Stimulated activated CD8-positive, alpha-beta memory T cell treated with anti-CD3 and anti-CD28 coated beads, Interleukin-12 subunit alpha, Interleukin-12 subunit beta, amount 100 ng/mL, for 1 hour (primary cell): ENCODE measurements around the gene CERS2.

Experiments
- DNase-seq: peaks from one replicate; pipeline ENCODE4 v3.0.0-alpha.2; 2020; ENCODE audit warnings: low read depth

CERS2 gene

GRCh38 chr1:150997949-150998348, 23.3 kb upstream of the CERS2 start:
- DNase-seq, result no peak

GRCh38 chr1:150997126-150997872, 22.7 kb upstream of the CERS2 start:
- DNase-seq, result no peak

GRCh38 chr1:150995896-150996295, 21.3 kb upstream of the CERS2 start:
- DNase-seq, result no peak

- DNase-seq, result no peak
Measured at GRCh38 chr1:150995460-150995859, 20.8 kb upstream of the CERS2 start.

- DNase-seq, result no peak
Measured at GRCh38 chr1:150994248-150994647, 19.6 kb upstream of the CERS2 start.

- no peak for DNase-seq
Measured at GRCh38 chr1:150992626-150993025, 18.0 kb upstream of the CERS2 start.

- no peak for DNase-seq
Measured at GRCh38 chr1:150987924-150988323, 13.3 kb upstream of the CERS2 start.

- DNase-seq, result no peak
Measured at GRCh38 chr1:150985179-150985825, 10.7 kb upstream of the CERS2 start.

- no peak for DNase-seq
Measured at GRCh38 chr1:150981805-150982712, 7.4 kb upstream of the CERS2 start, which contains the start of gene ANXA9. TSS of gene ANXA9 (plus strand) at chr1:150982292. CDS start at chr1:150983106, 814 bp downstream.

GRCh38 chr1:150981177-150981804, 6.7 kb upstream of the CERS2 start:
- DNase-seq, result no peak

GRCh38 chr1:150979092-150980056, 4.7 kb upstream of the CERS2 start:
- DNase-seq, result peak; percentile 85

- DNase-seq, result peak; percentile 53
Measured at GRCh38 chr1:150976879-150977694, 2.5 kb upstream of the CERS2 start.

GRCh38 chr1:150976401-150976821, 1.8 kb upstream of the CERS2 start:
- no peak for DNase-seq

- DNase-seq, result no peak
Measured at GRCh38 chr1:150973836-150974579, 627 bp downstream of the CERS2 start.

GRCh38 chr1:150973258-150973835, 1.3 kb downstream of the CERS2 start:
- no peak for DNase-seq

- DNase-seq, result no peak
Measured at GRCh38 chr1:150972417-150972940, 2.2 kb downstream of the CERS2 start.

GRCh38 chr1:150971583-150972416, 2.8 kb downstream of the CERS2 start:
- DNase-seq, result no peak
